ENCODE data around the gene AUP1. TPM values are rescaled to one million over a fixed set of nuclear protein-coding genes. Genes with fewer than 3 reads are reported as not detected.
A peak's percentile ranks its signal among the peaks of the same experiment; 100 is the strongest.

Gene AUP1, protein sequence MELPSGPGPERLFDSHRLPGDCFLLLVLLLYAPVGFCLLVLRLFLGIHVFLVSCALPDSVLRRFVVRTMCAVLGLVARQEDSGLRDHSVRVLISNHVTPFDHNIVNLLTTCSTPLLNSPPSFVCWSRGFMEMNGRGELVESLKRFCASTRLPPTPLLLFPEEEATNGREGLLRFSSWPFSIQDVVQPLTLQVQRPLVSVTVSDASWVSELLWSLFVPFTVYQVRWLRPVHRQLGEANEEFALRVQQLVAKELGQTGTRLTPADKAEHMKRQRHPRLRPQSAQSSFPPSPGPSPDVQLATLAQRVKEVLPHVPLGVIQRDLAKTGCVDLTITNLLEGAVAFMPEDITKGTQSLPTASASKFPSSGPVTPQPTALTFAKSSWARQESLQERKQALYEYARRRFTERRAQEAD
- total RNA-seq: 100 to 1,000 TPM; 128 to 136 TPM

DNA sequence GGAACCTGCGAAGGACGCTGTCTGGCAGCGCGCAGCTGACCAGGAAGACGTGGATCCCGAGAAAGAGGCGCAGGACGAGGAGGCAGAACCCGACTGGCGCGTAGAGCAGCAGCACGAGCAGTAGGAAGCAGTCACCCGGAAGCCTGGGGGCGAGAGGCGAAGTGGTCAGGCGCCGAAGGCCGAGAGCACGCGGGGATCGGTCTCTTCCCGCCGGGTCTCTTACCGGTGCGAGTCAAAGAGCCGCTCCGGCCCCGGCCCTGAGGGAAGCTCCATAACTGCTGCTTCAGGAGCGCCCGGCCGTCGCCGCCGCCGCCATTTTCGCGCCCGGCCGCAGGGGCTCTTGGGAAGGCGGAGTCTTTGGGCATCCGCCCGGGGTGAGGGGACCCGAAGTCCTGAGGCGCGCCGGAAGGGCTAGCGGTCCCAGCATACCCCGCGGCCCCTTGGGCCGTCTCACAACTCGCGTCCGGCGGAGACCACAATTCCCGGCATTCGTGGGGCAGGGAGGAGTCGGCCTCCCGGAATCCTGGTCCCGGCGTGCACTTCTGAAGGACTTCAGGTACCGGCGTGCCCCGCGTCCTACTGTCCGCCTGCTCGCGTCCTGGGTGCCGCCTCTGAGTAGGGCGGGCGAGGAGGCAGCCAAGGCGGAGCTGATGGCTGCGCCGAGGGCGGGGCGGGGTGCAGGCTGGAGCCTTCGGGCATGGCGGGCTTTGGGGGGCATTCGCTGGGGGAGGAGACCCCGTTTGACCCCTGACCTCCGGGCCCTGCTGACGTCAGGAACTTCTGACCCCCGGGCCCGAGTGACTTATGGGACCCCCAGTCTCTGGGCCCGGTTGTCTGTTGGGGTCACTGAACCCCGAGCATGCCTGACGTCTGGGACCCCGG lies at the start of gene AUP1, which contains the start of gene HTRA2:
TSS of gene AUP1 (minus strand) at position 350 of the 882 bp plus-strand sequence. CDS start at position 273, 77 bp downstream.
TSS of gene HTRA2 (plus strand) at position 577 of the 882 bp plus-strand sequence. CDS start at position 651, 74 bp downstream.
- ATAC-seq (replicated peaks in 1 of 2): peak; percentile 83 to 86
- H3K36me3 Mint-ChIP-seq (ENCODE audit: insufficient read depth in 2 of 2): peaks cover 23 to 24% of the 10 kb centered on the region in 2 donors

DNA sequence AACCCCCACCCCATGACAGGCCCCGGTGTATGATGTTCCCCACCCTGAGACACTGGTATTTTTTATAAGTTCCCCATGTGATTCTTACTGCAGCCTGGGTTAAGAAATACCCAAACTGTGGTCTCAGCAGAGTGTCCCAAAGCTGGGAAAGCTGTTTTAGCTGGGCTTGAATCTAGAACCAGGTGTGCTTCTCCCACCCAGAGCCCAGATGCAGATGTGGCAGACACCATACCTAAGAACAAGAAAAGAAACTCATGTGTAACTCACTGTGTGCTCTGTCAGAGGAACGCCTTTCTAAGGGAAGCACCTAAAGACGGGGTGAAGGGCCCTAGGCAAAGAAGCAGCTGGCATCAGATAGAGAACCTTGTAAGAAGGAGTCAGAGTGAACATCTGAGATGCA lies 48.9 kb upstream of the AUP1 start:
- peaks cover 39% of the 10 kb centered on the region for H3K4me1 Mint-ChIP-seq (ENCODE audit: low read depth)
- DNase-seq (peak in 1 of 2 donors; percentile 19), ATAC-seq (replicated peaks in 1 of 2) (peak; percentile 48 to 55)
- H3K9me3 Mint-ChIP-seq: peaks cover 0 to 2% of the 10 kb centered on the region in 2 donors
- no peak overlapping the region for H3K4me3 Mint-ChIP-seq
- no peaks in the 10 kb centered on the region for H3K27me3 Mint-ChIP-seq (ENCODE audit: low read depth)
- no peaks in the 10 kb centered on the region for H3K36me3 Mint-ChIP-seq (ENCODE audit: insufficient read depth in 2 of 2)
- no peak overlapping the region for H3K27ac Mint-ChIP-seq

More for the DNA sequence above, at the start of gene AUP1, which contains the start of gene HTRA2:
- Mint-ChIP-seq H3K27ac (peak within 1 kb of the TSS; percentile 94), H3K27me3 (ENCODE audit: low read depth) (no peaks in the 10 kb centered on the region), H3K4me3 (peak within 1 kb of the TSS; percentile 98 to 99), H3K4me1 (ENCODE audit: low read depth) (peaks cover 38% of the 10 kb centered on the region), H3K9me3 (peaks cover 0 to 3% of the 10 kb centered on the region in 2 donors)
- DNase-seq: peak; percentile 90 to 93

DNA sequence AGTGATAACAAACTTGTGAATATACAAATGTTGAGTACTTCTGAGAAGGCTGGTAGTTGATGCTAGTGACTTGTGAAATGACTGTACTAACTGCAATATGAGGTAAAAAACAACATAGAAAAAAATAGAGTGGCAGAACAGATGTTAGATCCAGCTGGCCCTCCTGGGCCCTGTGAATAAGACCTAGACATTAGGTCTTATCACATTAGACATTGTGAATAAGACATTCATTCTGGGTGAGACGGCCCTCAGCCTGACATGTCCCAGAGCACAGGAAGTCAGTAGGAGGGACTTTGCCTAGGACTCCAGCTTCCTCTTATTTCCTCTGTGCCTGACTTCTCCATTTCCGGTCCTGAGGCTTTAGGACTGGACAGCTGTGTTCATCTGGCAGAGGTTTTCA lies 47.9 kb upstream of the AUP1 start:
- no peaks in the 10 kb centered on the region for H3K27me3 Mint-ChIP-seq (ENCODE audit: low read depth)
- ATAC-seq (replicated peaks in 1 of 2) (peak; percentile 83 to 85), DNase-seq (peak; percentile 30 to 36)
- no peak overlapping the region for H3K27ac Mint-ChIP-seq
- H3K4me1 Mint-ChIP-seq (ENCODE audit: low read depth): peaks cover 37% of the 10 kb centered on the region
- peaks cover 0 to 2% of the 10 kb centered on the region in 2 donors for H3K9me3 Mint-ChIP-seq
- no peaks in the 10 kb centered on the region for H3K36me3 Mint-ChIP-seq (ENCODE audit: insufficient read depth in 2 of 2)
- H3K4me3 Mint-ChIP-seq: peak overlapping the region; percentile 1 to 19

DNA sequence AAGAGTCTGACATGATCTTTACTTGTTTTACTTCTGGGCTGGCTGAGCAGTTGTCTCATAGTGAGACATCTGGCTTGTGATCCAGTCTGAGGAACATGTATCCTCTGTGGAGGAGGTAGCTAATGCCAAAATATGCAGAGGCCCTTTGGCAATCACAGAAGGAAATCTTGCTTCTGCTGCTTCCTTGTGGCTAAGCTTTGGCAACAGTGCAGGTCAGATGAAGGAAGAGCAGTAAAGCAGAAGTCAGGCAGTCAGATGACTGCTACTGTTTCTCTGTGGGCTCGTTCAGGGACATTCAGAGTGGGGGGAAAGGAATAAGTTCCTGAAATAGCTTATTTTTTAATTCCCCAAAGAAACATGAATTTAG lies 47.3 kb upstream of the AUP1 start:
- ATAC-seq (replicated peaks in 1 of 2) (no peak), DNase-seq (no peak)
- no peaks in the 10 kb centered on the region for H3K27me3 Mint-ChIP-seq (ENCODE audit: low read depth)
- H3K27ac Mint-ChIP-seq: no peak overlapping the region
- no peaks in the 10 kb centered on the region for H3K36me3 Mint-ChIP-seq (ENCODE audit: insufficient read depth in 2 of 2)
- peaks cover 0 to 2% of the 10 kb centered on the region in 2 donors for H3K9me3 Mint-ChIP-seq
- peaks cover 37% of the 10 kb centered on the region for H3K4me1 Mint-ChIP-seq (ENCODE audit: low read depth)
- no peak overlapping the region for H3K4me3 Mint-ChIP-seq

DNA sequence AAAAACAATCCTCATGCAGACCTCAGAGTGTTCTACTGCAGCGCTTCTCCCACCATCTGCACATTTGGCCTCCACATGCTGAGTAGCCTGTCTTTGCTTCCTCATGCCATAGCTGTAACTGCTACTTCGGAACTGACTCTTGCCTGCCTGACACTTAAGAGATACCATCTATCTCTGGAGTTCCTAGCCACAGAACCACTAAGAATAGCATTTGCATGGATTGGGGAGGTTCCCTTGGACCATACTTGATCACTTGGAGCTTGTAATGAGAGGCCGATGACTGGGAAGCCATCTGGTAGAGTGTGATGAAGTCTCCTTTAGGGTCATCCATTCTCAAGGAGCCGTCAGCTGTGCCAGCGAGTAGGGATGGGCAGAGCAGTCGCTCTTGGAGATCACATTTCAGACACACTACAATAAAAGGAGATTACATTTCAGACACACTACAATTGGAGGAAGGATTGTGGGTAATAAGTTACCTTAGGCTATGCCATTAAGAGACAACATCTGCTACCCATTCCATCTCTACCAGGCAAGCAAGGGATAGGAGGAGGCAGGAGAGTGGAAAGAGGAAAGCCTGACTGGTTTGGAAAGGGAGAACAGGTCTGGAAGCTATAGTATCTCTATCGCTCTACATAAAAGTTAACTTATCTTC lies 46.8 kb upstream of the AUP1 start:
- DNase-seq (no peak), ATAC-seq (replicated peaks in 1 of 2) (no peak)
- no peaks in the 10 kb centered on the region for H3K27me3 Mint-ChIP-seq (ENCODE audit: low read depth)
- peaks cover 0 to 2% of the 10 kb centered on the region in 2 donors for H3K9me3 Mint-ChIP-seq
- H3K27ac Mint-ChIP-seq: peak overlapping the region; percentile 5
- no peaks in the 10 kb centered on the region for H3K36me3 Mint-ChIP-seq (ENCODE audit: insufficient read depth in 2 of 2)
- no peak overlapping the region for H3K4me3 Mint-ChIP-seq
- H3K4me1 Mint-ChIP-seq (ENCODE audit: low read depth): peaks cover 37% of the 10 kb centered on the region

DNA sequence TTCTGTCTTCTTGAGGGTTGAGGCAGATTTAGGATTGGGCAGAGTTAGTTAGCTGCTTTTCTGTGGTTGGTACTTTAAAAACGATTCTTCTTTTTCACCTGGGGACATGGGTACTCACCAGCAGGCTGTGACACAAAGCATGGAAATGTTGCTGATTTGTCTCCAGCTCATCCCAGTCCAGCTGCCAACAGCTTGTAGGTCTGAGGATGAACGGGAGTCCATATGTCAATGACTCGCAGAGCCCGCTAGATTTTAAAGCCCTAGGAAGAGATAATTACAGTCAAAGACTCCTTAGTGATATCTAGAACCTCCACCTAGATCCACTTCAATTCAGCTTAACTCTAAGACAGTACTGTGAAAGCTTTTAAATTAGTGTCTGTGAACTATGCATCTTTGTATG lies 45.8 kb upstream of the AUP1 start:
- Mint-ChIP-seq H3K4me3 (no peak overlapping the region), H3K9me3 (peaks cover 0 to 2% of the 10 kb centered on the region in 2 donors), H3K4me1 (ENCODE audit: low read depth) (peaks cover 37% of the 10 kb centered on the region), H3K27ac (no peak overlapping the region), H3K36me3 (ENCODE audit: insufficient read depth in 2 of 2) (no peaks in the 10 kb centered on the region), H3K27me3 (ENCODE audit: low read depth) (no peaks in the 10 kb centered on the region)
- ATAC-seq (replicated peaks in 1 of 2) (no peak), DNase-seq (no peak)

DNA sequence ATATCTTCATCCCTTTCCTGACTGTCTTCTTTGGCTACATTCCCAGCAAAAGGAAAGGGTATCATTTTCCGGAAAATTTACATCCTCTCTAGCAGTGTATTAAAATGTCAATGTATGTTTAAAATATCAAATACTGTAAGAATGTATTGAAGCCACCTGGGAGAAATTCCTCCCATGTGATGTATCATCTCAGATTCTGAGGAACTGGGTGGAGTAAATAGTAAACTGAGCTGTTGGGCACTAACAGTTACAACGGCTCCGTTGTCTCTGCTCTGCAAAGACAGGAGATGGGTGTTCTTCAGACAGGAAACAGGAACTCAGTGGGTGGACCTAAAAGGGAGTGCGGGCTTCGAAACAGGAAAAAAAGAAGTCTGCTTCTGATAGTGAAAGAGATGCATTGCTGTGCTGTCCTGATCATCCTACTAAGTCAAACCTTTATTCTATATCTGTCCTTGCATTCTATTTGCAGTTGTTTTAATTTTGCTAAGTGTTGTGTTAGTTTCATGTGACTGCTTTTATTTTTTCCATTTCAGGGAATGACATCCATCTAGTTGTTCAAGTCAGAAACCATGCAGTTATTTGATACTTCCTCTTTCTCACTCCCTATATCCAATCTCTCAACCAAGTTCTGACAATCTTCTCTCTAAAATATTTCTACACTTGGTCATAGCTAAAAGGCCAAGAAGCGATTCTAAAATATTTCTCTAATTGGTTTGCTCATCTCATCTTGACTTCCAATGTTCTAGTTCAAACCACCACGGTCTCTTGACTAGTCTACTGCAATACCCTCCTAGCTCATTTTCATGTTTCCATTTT lies 44.4 kb upstream of the AUP1 start:
- peak; percentile 20 to 39 for ATAC-seq (replicated peaks in 1 of 2)
- no peaks in the 10 kb centered on the region for H3K36me3 Mint-ChIP-seq (ENCODE audit: insufficient read depth in 2 of 2)
- no peaks in the 10 kb centered on the region for H3K27me3 Mint-ChIP-seq (ENCODE audit: low read depth)
- H3K27ac Mint-ChIP-seq: peak overlapping the region; percentile 43
- H3K9me3 Mint-ChIP-seq: peaks cover 0 to 2% of the 10 kb centered on the region in 2 donors
- peak overlapping the region; percentile 58 to 64 for H3K4me3 Mint-ChIP-seq
- DNase-seq: peak; percentile 13 to 22
- H3K4me1 Mint-ChIP-seq (ENCODE audit: low read depth): peaks cover 45% of the 10 kb centered on the region

DNA sequence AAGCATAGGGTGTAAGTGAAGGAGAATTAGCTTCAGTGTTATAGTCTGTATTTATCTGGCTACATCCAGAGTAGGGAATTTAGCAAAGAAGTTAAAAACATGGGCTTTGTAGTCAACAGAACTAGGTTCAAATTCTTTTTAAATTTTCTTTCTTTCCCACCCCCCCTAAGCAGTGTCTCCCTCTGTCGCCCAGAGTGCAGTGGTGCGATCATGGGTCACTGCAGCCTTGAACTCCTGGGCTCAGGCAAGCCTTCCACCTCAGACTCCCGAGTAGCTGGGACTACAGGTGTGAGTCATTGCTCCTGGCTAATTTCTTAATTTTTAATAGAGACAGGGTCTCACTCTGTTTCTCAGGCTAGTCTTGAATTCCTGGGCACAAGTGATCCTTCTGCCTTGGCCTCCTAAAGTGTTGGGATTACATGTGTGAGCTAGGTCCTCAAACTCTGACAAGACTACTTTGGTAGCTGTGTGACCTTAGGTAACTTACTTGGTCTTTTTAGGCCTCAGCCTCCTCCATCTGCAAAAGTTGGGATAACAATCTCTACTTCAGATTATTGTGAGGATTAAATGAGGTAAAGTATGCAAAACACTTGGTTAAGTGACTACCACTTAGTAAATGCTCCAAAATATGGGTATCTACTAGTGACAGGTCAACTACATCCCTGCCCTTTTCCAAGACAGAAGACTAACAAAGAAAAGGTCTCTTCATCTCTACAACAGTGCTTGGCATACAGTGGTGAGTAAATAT lies 42.8 kb upstream of the AUP1 start:
- H3K4me3 Mint-ChIP-seq: no peak overlapping the region
- no peak for DNase-seq
- peaks cover 0 to 2% of the 10 kb centered on the region in 2 donors for H3K9me3 Mint-ChIP-seq
- peaks cover 49% of the 10 kb centered on the region for H3K4me1 Mint-ChIP-seq (ENCODE audit: low read depth)
- ATAC-seq (replicated peaks in 1 of 2): no peak
- no peak overlapping the region for H3K27ac Mint-ChIP-seq
- no peaks in the 10 kb centered on the region for H3K27me3 Mint-ChIP-seq (ENCODE audit: low read depth)
- no peaks in the 10 kb centered on the region for H3K36me3 Mint-ChIP-seq (ENCODE audit: insufficient read depth in 2 of 2)

DNA sequence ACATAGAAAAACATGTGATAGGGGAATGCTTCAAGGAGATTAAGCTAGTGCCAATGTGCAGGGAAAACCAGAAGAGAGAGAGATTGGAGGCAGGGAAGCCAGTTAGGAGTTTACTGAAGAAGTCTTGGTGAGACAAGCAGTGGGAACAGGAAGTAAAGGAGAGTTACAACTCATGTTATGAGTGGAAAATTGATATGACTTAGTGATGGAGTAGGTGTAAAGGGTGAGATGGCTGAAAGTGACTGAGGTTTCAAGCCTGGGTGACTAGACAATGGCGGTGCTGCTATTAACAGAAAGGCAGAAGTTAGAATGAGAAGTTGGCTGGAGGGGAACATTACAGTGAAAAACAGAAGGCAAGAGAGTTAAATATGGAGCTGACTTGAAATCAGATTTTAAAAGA lies 41.6 kb upstream of the AUP1 start:
- DNase-seq: peak; percentile 34 to 37
- Mint-ChIP-seq H3K4me1 (ENCODE audit: low read depth) (peaks cover 50% of the 10 kb centered on the region), H3K9me3 (peaks cover 0 to 2% of the 10 kb centered on the region in 2 donors), H3K4me3 (no peak overlapping the region), H3K36me3 (ENCODE audit: insufficient read depth in 2 of 2) (no peaks in the 10 kb centered on the region), H3K27me3 (ENCODE audit: low read depth) (no peaks in the 10 kb centered on the region), H3K27ac (no peak overlapping the region)
- ATAC-seq (replicated peaks in 1 of 2): peak; percentile 86 to 90

DNA sequence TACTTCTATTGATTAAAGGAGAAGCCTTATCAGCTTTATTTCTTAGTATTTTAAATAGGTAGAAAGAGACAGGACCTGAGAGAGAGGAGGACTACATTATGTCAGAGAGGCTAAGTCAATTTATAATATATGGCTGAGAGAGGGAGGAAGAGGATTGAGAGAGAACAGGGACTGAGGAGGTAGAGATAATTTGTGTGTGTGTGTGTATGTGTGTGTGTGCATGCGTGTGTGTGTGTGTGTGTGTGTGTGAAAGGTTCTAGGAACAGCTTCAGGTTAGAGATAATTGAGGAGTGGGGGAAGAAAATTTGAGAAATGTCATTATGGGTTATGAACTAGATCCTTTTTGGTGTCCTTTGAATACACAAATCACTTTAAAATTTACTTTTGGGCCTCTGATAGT lies 40.2 kb upstream of the AUP1 start:
- Mint-ChIP-seq H3K4me3 (no peak overlapping the region), H3K9me3 (peaks cover 0 to 1% of the 10 kb centered on the region in 2 donors), H3K27ac (no peak overlapping the region), H3K27me3 (ENCODE audit: low read depth) (no peaks in the 10 kb centered on the region), H3K4me1 (ENCODE audit: low read depth) (peaks cover 53% of the 10 kb centered on the region), H3K36me3 (ENCODE audit: insufficient read depth in 2 of 2) (no peaks in the 10 kb centered on the region)
- DNase-seq (no peak), ATAC-seq (replicated peaks in 1 of 2) (no peak)

DNA sequence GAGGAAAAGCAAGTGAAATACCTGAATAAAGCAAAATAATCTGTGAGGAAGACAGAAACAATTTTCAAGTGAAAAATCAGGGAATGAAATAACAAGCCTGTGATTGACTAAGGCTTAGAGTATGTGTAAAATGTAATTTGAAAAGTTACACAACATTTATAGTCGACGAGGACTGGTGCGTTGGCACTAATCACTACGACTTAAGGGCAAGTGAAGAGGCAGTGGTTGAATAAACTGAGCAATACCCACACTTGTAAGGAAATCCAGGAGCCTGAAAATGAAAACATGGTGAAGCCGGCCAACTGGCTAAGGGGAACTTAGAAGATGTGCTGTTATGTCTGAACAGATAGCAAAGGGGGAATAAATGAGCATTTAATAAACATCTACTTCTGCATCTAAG lies 38.4 kb upstream of the AUP1 start:
- Mint-ChIP-seq H3K27me3 (ENCODE audit: low read depth) (peaks cover 11% of the 10 kb centered on the region), H3K27ac (no peak overlapping the region), H3K4me1 (ENCODE audit: low read depth) (peaks cover 41% of the 10 kb centered on the region), H3K4me3 (no peak overlapping the region), H3K9me3 (no peaks in the 10 kb centered on the region), H3K36me3 (ENCODE audit: insufficient read depth in 2 of 2) (no peaks in the 10 kb centered on the region)
- DNase-seq: no peak
- no peak for ATAC-seq (replicated peaks in 1 of 2)

DNA sequence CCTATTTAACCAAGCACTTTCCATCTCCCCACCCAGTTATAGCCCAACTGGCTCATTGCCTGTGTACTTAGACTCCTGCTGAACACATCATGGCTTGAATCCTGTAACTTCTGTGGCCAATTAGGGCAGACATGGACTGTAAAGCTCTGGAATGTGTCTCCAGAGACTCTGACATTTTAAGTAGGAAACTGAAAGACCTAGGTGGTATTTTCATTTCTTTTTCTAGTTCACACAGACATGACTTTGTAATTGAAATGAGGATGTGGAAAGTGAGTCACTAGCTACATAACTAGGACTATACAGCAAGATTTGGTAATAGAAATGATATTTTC lies 37.2 kb upstream of the AUP1 start:
- Mint-ChIP-seq H3K4me1 (ENCODE audit: low read depth) (peaks cover 51% of the 10 kb centered on the region), H3K36me3 (ENCODE audit: insufficient read depth in 2 of 2) (no peaks in the 10 kb centered on the region), H3K27ac (peak overlapping the region; percentile 16), H3K9me3 (no peaks in the 10 kb centered on the region), H3K27me3 (ENCODE audit: low read depth) (peaks cover 22% of the 10 kb centered on the region), H3K4me3 (peak overlapping the region; percentile 48 to 69)
- DNase-seq (no peak), ATAC-seq (replicated peaks in 1 of 2) (peak; percentile 51 to 59)

Data from activated T-cell treated with anti-CD3 and anti-CD28 coated beads, Interleukin-2, amount 50 U/mL, for 72 hours (primary cell).